ENCODE results near the gene C6orf89.

C6orf89 gene

DNA sequence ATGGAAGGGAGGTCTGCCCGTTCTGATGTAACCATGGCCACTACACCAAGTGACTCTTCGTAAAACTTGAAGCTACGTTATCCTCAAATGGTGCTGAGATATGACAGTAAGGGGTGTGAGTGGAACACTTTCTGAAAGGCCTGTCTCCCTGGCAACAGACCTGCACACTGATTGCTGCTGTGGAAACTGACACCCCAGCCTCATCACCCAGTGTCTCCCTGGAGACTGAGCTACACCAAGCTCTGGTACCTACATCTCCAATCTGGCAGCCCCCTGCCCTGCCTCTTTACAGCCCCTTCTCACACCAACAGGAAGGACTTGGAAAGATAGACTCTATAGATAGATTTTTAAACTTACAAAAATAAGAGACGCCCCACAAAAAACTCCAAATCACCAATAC lies 82.0 kb downstream of the C6orf89 start:
- Histone ChIP-seq H3K4me1 (ENCODE audit: insufficient read depth, low read length, severe bottlenecking) (peaks cover 14% of the 10 kb centered on the region), H3K27me3 (ENCODE audit: insufficient read depth, low read length) (no peaks in the 10 kb centered on the region), H3K36me3 (ENCODE audit: insufficient read depth, low read length) (peaks cover 58% of the 10 kb centered on the region), H3K4me2 (ENCODE audit: low read length) (no peak overlapping the region), H3K27ac (ENCODE audit: low read depth, low read length, poor library complexity, severe bottlenecking) (no peak overlapping the region), H3F3A (ENCODE audit: insufficient read depth, low read length) (no peaks in the 10 kb centered on the region), H3K9me2 (ENCODE audit: low read depth, low read length) (no peaks in the 10 kb centered on the region), H3K4me3 (ENCODE audit: low read depth, low read length, poor library complexity, severe bottlenecking) (no peak overlapping the region), H3K9ac (ENCODE audit: low read length) (no peak overlapping the region), H3K79me2 (ENCODE audit: insufficient read depth, low read length) (no peaks in the 10 kb centered on the region), H2AFZ (ENCODE audit: low read length) (no peak overlapping the region), H3K9me3 (ENCODE audit: low read length) (no peaks in the 10 kb centered on the region), H4K20me1 (ENCODE audit: insufficient read depth, low read length) (no peaks in the 10 kb centered on the region)
- TF ChIP-seq CTCF (IDR thresholded peaks at IDR 0.05; ENCODE audit: low read length), result no peak
- TF ChIP-seq EZH2 (IDR thresholded peaks at IDR 0.05; ENCODE audit: borderline replicate concordance, low read length), result no peak

GRCh38 chr6:36968266-36968977 lies 82.7 kb downstream of the C6orf89 start:
- Histone ChIP-seq H3K27me3 (ENCODE audit: insufficient read depth, low read length) (no peaks in the 10 kb centered on the region), H3K9me2 (ENCODE audit: low read depth, low read length) (no peaks in the 10 kb centered on the region), H3K4me1 (ENCODE audit: insufficient read depth, low read length, severe bottlenecking) (peaks cover 8% of the 10 kb centered on the region), H3F3A (ENCODE audit: insufficient read depth, low read length) (no peaks in the 10 kb centered on the region), H3K9me3 (ENCODE audit: low read length) (no peaks in the 10 kb centered on the region), H4K20me1 (ENCODE audit: insufficient read depth, low read length) (no peaks in the 10 kb centered on the region), H2AFZ (ENCODE audit: low read length) (no peak overlapping the region), H3K79me2 (ENCODE audit: insufficient read depth, low read length) (no peaks in the 10 kb centered on the region), H3K4me3 (ENCODE audit: low read depth, low read length, poor library complexity, severe bottlenecking) (no peak overlapping the region), H3K4me2 (ENCODE audit: low read length) (no peak overlapping the region), H3K9ac (ENCODE audit: low read length) (no peak overlapping the region), H3K36me3 (ENCODE audit: insufficient read depth, low read length) (peaks cover 64% of the 10 kb centered on the region), H3K27ac (ENCODE audit: low read depth, low read length, poor library complexity, severe bottlenecking) (no peak overlapping the region)
- no peak for TF ChIP-seq EZH2 (IDR thresholded peaks at IDR 0.05; ENCODE audit: borderline replicate concordance, low read length)
- TF ChIP-seq CTCF (IDR thresholded peaks at IDR 0.05; ENCODE audit: low read length), result no peak

DNA sequence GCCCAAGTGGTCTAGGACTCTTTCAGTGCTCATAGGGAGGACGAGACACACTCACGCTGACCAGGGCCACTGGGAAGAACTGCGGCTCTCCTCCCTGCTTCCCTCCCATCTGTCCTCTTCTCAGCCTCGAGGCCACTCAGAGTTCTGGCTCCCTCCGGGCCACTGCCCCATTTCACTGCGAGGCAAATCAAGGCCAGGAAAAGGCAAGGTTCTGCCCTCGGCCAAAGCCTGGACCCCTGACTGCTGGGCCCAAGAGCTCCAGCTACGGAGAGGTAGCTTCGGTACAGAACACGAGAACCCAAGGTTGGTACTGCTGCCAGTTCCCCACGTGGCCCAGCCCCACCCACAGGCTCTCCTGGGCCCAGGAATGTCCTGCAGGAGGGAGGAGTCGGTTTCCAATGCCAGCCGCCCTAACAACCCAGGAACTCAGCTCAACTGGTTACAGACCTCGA lies 83.5 kb downstream of the C6orf89 start:
- H3K9me2 ChIP-seq (ENCODE audit: low read depth, low read length), result no peaks in the 10 kb centered on the region
- H3K9me3 ChIP-seq (ENCODE audit: low read length), result no peaks in the 10 kb centered on the region
- H4K20me1 ChIP-seq (ENCODE audit: insufficient read depth, low read length), result no peaks in the 10 kb centered on the region
- H3K4me1 ChIP-seq (ENCODE audit: insufficient read depth, low read length, severe bottlenecking), result no peaks in the 10 kb centered on the region
- H3K27me3 ChIP-seq (ENCODE audit: insufficient read depth, low read length), result no peaks in the 10 kb centered on the region
- no peak overlapping the region for H3K4me2 ChIP-seq (ENCODE audit: low read length)
- no peak overlapping the region for H3K9ac ChIP-seq (ENCODE audit: low read length)
- H3K4me3 ChIP-seq (ENCODE audit: low read depth, low read length, poor library complexity, severe bottlenecking), result no peak overlapping the region
- H2AFZ ChIP-seq (ENCODE audit: low read length), result no peak overlapping the region
- TF ChIP-seq CTCF (IDR thresholded peaks at IDR 0.05; ENCODE audit: low read length) (no peak), EZH2 (IDR thresholded peaks at IDR 0.05; ENCODE audit: borderline replicate concordance, low read length) (no peak)
- H3K27ac ChIP-seq (ENCODE audit: low read depth, low read length, poor library complexity, severe bottlenecking), result no peak overlapping the region
- no peaks in the 10 kb centered on the region for H3F3A ChIP-seq (ENCODE audit: insufficient read depth, low read length)
- H3K36me3 ChIP-seq (ENCODE audit: insufficient read depth, low read length), result peaks cover 72% of the 10 kb centered on the region
- no peaks in the 10 kb centered on the region for H3K79me2 ChIP-seq (ENCODE audit: insufficient read depth, low read length)

Measured in OCI-LY1 (cell line).